ENCODE measurements around the gene LRRK2. TPM values are rescaled to one million over a fixed set of nuclear protein-coding genes. Genes with fewer than 3 reads are reported as not detected.

Gene LRRK2
- total and polyA plus RNA-seq, 2 of the 13 experiments (the other 11 are each of a cell fraction or from before 2014, with no cell fraction given), result not detected

DNA sequence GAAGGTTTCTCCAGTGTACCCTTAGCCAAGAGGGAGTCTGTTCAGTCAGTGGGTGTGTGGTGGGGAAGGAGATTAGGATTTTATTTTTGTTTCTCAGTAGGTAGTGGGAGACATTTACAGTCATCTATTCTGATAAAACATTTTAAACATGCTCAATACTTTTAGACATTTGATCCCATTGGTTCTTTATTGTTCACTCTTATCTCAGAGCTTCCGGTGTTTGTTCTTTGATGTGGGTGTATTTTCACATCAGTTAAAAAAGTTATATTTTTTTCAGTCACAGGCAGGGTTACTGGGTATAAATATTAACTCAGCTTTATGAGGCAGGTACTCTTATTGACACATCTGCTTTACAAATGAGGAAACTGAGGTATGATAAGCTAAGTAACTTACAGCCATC lies 43.3 kb upstream of the LRRK2 start:
- Histone ChIP-seq H3K36me3 (replicated peaks in 1 of 2; ENCODE audit: control insufficient read depth in 1 of 2, insufficient read depth in 2 of 2, low read length in 2 of 2) (no peaks in the 10 kb centered on the region), H3K9me3 (ENCODE audit: low read length) (no peaks in the 10 kb centered on the region), H4K20me1 (ENCODE audit: insufficient read depth, low read length) (no peaks in the 10 kb centered on the region), H3K4me3 (replicated peaks in 1 of 3; ENCODE audit: insufficient read depth in 1 of 3, low read depth in 2 of 3, low read length in 3 of 3) (no peak overlapping the region), H2AFZ (ENCODE audit: low read length) (no peak overlapping the region), H3K27me3 (ENCODE audit: control insufficient read depth in 1 of 2, insufficient read depth in 2 of 2, low read length in 2 of 2) (no peaks in the 10 kb centered on the region), H3K79me2 (ENCODE audit: insufficient read depth, low read length) (no peaks in the 10 kb centered on the region), H3K4me2 (ENCODE audit: low read depth, low read length) (no peak overlapping the region), H3K9ac (ENCODE audit: insufficient read depth, low read depth, low read length) (no peak overlapping the region), H3K27ac (ENCODE audit: extremely low read length, insufficient read depth, low read length) (no peak overlapping the region), H3K4me1 (ENCODE audit: insufficient read depth, low read length) (no peaks in the 10 kb centered on the region)
- in situ Hi-C loops (cut with HindIII; ENCODE audit: extremely low pct_ligation_motif_present, low pct_unique_long_range_greater_than_20kb) (no loop called here), intact Hi-C loops (cut with micrococcal nuclease; ENCODE audit: unreplicated experiment) (no loop called here)
- DNase-seq (ENCODE audit: low spot score) (no peak), FAIRE-seq (no peak), ATAC-seq (no peak)
- BruUV-seq (replicated peaks), result no TSS peak
- POLR2A ChIA-PET, result no interaction called here
- 3% methylated on average over 1 of the region's 1 CpG for WGBS (ENCODE audit: low lambda C conversion rate)
- CTCF ChIA-PET (ENCODE audit: low intra/inter-chr PET ratio, low total read pairs), result no interaction called here
- no peak for TF ChIP-seq NFYB (CRISPR knock-in tag; IDR thresholded peaks at IDR 0.05)
- TF ChIP-seq, protein P1, sequence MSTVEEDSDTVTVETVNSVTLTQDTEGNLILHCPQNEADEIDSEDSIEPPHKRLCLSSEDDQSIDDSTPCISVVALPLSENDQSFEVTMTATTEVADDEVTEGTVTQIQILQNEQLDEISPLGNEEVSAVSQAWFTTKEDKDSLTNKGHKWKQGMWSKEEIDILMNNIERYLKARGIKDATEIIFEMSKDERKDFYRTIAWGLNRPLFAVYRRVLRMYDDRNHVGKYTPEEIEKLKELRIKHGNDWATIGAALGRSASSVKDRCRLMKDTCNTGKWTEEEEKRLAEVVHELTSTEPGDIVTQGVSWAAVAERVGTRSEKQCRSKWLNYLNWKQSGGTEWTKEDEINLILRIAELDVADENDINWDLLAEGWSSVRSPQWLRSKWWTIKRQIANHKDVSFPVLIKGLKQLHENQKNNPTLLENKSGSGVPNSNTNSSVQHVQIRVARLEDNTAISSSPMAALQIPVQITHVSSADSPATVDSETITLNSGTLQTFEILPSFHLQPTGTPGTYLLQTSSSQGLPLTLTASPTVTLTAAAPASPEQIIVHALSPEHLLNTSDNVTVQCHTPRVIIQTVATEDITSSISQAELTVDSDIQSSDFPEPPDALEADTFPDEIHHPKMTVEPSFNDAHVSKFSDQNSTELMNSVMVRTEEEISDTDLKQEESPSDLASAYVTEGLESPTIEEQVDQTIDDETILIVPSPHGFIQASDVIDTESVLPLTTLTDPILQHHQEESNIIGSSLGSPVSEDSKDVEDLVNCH (CRISPR knock-in tag; IDR thresholded peaks at IDR 0.05), result no peak

- in situ Hi-C loops (cut with HindIII; ENCODE audit: extremely low pct_ligation_motif_present, low pct_unique_long_range_greater_than_20kb), result no loop called here
- CTCF ChIA-PET (ENCODE audit: low intra/inter-chr PET ratio, low total read pairs), result no interaction called here
- WGBS (ENCODE audit: low lambda C conversion rate), result 0% methylated on average over 1 of the region's 1 CpG
- no peaks in the 10 kb centered on the region for H3K79me2 ChIP-seq (ENCODE audit: insufficient read depth, low read length)
- no peak overlapping the region for H3K4me2 ChIP-seq (ENCODE audit: low read depth, low read length)
- H3K4me1 ChIP-seq (ENCODE audit: insufficient read depth, low read length), result no peaks in the 10 kb centered on the region
- no peak overlapping the region for H2AFZ ChIP-seq (ENCODE audit: low read length)
- no peak for TF ChIP-seq ARNT (IDR thresholded peaks at IDR 0.05)
- no peak for TF ChIP-seq NKX3-1 (CRISPR knock-in tag; IDR thresholded peaks at IDR 0.05)
- no peak for TF ChIP-seq RFXANK (CRISPR knock-in tag; IDR thresholded peaks at IDR 0.05)
- TF ChIP-seq RARG (CRISPR knock-in tag; IDR thresholded peaks at IDR 0.05; ENCODE audit: low read depth), result no peak
- no peak for TF ChIP-seq ZNF639 (CRISPR knock-in tag; conservative IDR thresholded peaks at IDR 0.05)
- TF ChIP-seq GATAD2A (CRISPR knock-in tag; IDR thresholded peaks at IDR 0.05), result no peak
- TF ChIP-seq, protein P2, sequence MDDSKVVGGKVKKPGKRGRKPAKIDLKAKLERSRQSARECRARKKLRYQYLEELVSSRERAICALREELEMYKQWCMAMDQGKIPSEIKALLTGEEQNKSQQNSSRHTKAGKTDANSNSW (CRISPR knock-in tag; IDR thresholded peaks at IDR 0.05; ENCODE audit: borderline replicate concordance), result no peak
- no peaks in the 10 kb centered on the region for H4K20me1 ChIP-seq (ENCODE audit: insufficient read depth, low read length)
- H3K9ac ChIP-seq (ENCODE audit: insufficient read depth, low read depth, low read length), result no peak overlapping the region
- DNase-seq (ENCODE audit: low spot score), result no peak
- H3K27me3 ChIP-seq (ENCODE audit: control insufficient read depth in 1 of 2, insufficient read depth in 2 of 2, low read length in 2 of 2), result no peaks in the 10 kb centered on the region
- no TSS peak for BruUV-seq (replicated peaks)
- intact Hi-C loops (cut with micrococcal nuclease; ENCODE audit: unreplicated experiment), result no loop called here
- H3K9me3 ChIP-seq (ENCODE audit: low read length), result peaks cover 4% of the 10 kb centered on the region; the same call in 1 of the 2 replicates
- POLR2A ChIA-PET, result no interaction called here
- no peak overlapping the region for H3K27ac ChIP-seq (ENCODE audit: extremely low read length, insufficient read depth, low read length)
- no peak overlapping the region for H3K4me3 ChIP-seq (replicated peaks in 1 of 3; ENCODE audit: insufficient read depth in 1 of 3, low read depth in 2 of 3, low read length in 3 of 3)
- no peak for ATAC-seq
- FAIRE-seq, result no peak
- no peaks in the 10 kb centered on the region for H3K36me3 ChIP-seq (replicated peaks in 1 of 2; ENCODE audit: control insufficient read depth in 1 of 2, insufficient read depth in 2 of 2, low read length in 2 of 2)
Measured at GRCh38 chr12:40183715-40184114, 41.1 kb upstream of the LRRK2 start.
